Adrenal gland (tissue), 12 donors: Measurements from ENCODE around the gene FAT1. TPM values are rescaled to one million over a fixed set of nuclear protein-coding genes. Genes with fewer than 3 reads are reported as not detected.

Experiments used
- DNase-seq, 7 donors: peaks; one replicate each; pipeline ENCODE4 v3.0.0-alpha.2; 2019 to 2020
- H3K27ac ChIP-seq, 5 donors: fragments of 200-600 bp; sonication (generic) in 4 of 5; 1 replicate in 3 of 5; 2 replicates in 2 of 5; pipeline versions ENCODE4 v1.5.1 to v1.8.0; 2016 to 2020; ENCODE audit warnings: mild to moderate bottlenecking in 1 of 5
- H3K27me3 ChIP-seq: fragments of 200-600 bp; 2 replicates; pipeline ENCODE4 v1.8.0; 2021
- H3K36me3 ChIP-seq, 2 donors: fragments of 200-600 bp; replicated peaks in 1 of 2; 1 replicate in 1 of 2; 2 replicates in 1 of 2; pipeline versions ENCODE4 v1.5.1 to v1.8.0; 2018 to 2022
- H3K4me1 ChIP-seq, 2 donors: fragments of 200-600 bp; replicated peaks in 1 of 2; 1 replicate in 1 of 2; 2 replicates in 1 of 2; pipeline versions ENCODE4 v1.5.1 to v1.8.0; 2018 to 2021
- H3K4me3 ChIP-seq, 4 donors: fragments of 200-600 bp; sonication (generic) in 3 of 4; one replicate each; pipeline ENCODE4 v1.5.1; 2016 to 2018
- H3K9me3 ChIP-seq, 3 donors: fragments of 200-600 bp; sonication (generic) in 1 of 3; replicated peaks in 1 of 3; 1 replicate in 2 of 3; 2 replicates in 1 of 3; pipeline versions ENCODE4 v1.5.1 to v1.8.0; 2016 to 2021
- CTCF ChIP-seq, 6 experiments: fragments of 450-650 bp in 4 of 6; fragments of 200-600 bp in 2 of 6; sonication (generic) in 1 of 6; IDR thresholded peaks; 1 replicate in 5 of 6; 2 replicates in 1 of 6; pipeline versions ENCODE4 v1.5.1 to v1.8.0; 2016 to 2021; ENCODE audit warnings: antibody characterized with exemption in 6 of 6, mild to moderate bottlenecking in 2 of 6, moderate library complexity in 1 of 6
- POLR2A ChIP-seq, 2 donors: fragments of 450-650 bp; IDR thresholded peaks; one replicate each; pipeline ENCODE4 v1.6.1; 2017; ENCODE audit warnings: antibody characterized with exemption in 2 of 2, mild to moderate bottlenecking in 2 of 2, moderate library complexity in 1 of 2
- WGBS, 4 donors: extraction: QIAGEN DNeasy Blood & Tissue Kit in 2 of 4; methylation state at CpG; one replicate each; pipeline versions ENCODE4 v1.1.5 to v1.1.7; 2013 to 2017; 5-methylcytosine and 5-hydroxymethylcytosine counted together
- intact Hi-C, 2 donors: fragments of 100-400 bp; cut with DNase I; formaldehyde crosslinking; loops; one replicate each; pipeline versions ENCODE4 v1.14.1 to v1.15.0; 2022 to 2023
- polyA plus RNA-seq, 3 donors: library from polyadenylated mRNA; stranded (reverse); fragments of 200-250 nt in 2 of 3; fragments of 350-450 nt in 1 of 3; fragmentation: Illumina TruSeq in 1 of 3; extraction: RNeasy Lipid Tissue Mini Kit (QIAGEN cat#74804) in 1 of 3; gene quantifications; one replicate each; pipeline ENCODE4 v1.2.3, GENCODE V29; 2013 to 2014
- total RNA-seq, 9 donors: library from RNA; depleted of rRNA in 4 of 9; stranded (reverse); fragments of >200 nt in 4 of 9; fragments of 120-200 nt in 1 of 9; fragmentation: NEBNext Ultra II Directional in 1 of 9; extraction: Animal tissue kit (Norgen Biotek cat#: 25700) in 1 of 9; gene quantifications; one replicate each; pipeline versions ENCODE4 v1.1.0 to v1.2.4, GENCODE V29; 2013 to 2023
- donor health status: healthy with polysubstance abuse.
- donor health status: Bipolar disorder and iron deficiency.
- donor health status: DM: yes; HTN: yes; CAD: no.
- donor health status: DM: no; HTN: no; CAD: no.
- donor health status: DM: no; HTN: no; CAD: no.
- donor health status: DM: yes; HTN: yes; CAD: no.

FAT1 gene
- total and polyA plus RNA-seq, 12 donors, result 0.79 to 147 (median 6.3) TPM

- H3K36me3 ChIP-seq, result no peaks in the 10 kb centered on the region
- TF ChIP-seq CTCF (IDR thresholded peaks at IDR 0.05) (no peak), POLR2A (IDR thresholded peaks at IDR 0.05) (no peak)
- H3K4me3 ChIP-seq, result no peak overlapping the region
- WGBS, 4 donors, result 86 to 91% (median 90%) methylated on average over 7 of the region's 7 CpGs
- H3K27me3 ChIP-seq, result no peaks in the 10 kb centered on the region
- intact Hi-C loops, result no loop called here
- DNase-seq, result no peak
- no peaks in the 10 kb centered on the region for H3K4me1 ChIP-seq
- H3K27ac ChIP-seq, result no peak overlapping the region
- H3K9me3 ChIP-seq, result no peaks in the 10 kb centered on the region
Measured at GRCh38 chr4:186734251-186734650, 10.6 kb upstream of the FAT1 start.

GRCh38 chr4:186733778-186734177, 10.1 kb upstream of the FAT1 start:
- intact Hi-C loops, result no loop called here
- Histone ChIP-seq H3K4me1 (no peaks in the 10 kb centered on the region), H3K9me3 (no peaks in the 10 kb centered on the region), H3K27me3 (no peaks in the 10 kb centered on the region), H3K4me3 (no peak overlapping the region), H3K27ac (no peak overlapping the region), H3K36me3 (no peaks in the 10 kb centered on the region)
- DNase-seq, result no peak
- TF ChIP-seq POLR2A (IDR thresholded peaks at IDR 0.05) (no peak), CTCF (IDR thresholded peaks at IDR 0.05) (no peak)
- 26 to 35% (median 32%) methylated on average over 4 of the region's 4 CpGs for WGBS, 4 donors

GRCh38 chr4:186730621-186731020, 7.0 kb upstream of the FAT1 start:
- H3K27me3 ChIP-seq, result peaks cover 18% of the 10 kb centered on the region
- TF ChIP-seq POLR2A (IDR thresholded peaks at IDR 0.05) (no peak), CTCF (IDR thresholded peaks at IDR 0.05) (no peak)
- H3K9me3 ChIP-seq, result no peaks in the 10 kb centered on the region
- intact Hi-C loops, result no loop called here
- H3K4me1 ChIP-seq, result peaks cover 12 to 13% of the 10 kb centered on the region in 2 donors
- 84 to 93% (median 91%) methylated on average over 5 of the region's 5 CpGs for WGBS, 4 donors
- DNase-seq, result no peak
- no peak overlapping the region for H3K27ac ChIP-seq
- no peaks in the 10 kb centered on the region for H3K36me3 ChIP-seq
- H3K4me3 ChIP-seq, result no peak overlapping the region

- WGBS, 4 donors, result 75 to 100% (median 90%) methylated on average over 1 of the region's 1 CpG
- Histone ChIP-seq H3K4me3 (no peak overlapping the region), H3K4me1 (peaks cover 13 to 20% of the 10 kb centered on the region in 2 donors), H3K36me3 (no peaks in the 10 kb centered on the region), H3K27ac (no peak overlapping the region), H3K9me3 (no peaks in the 10 kb centered on the region), H3K27me3 (peaks cover 21% of the 10 kb centered on the region)
- TF ChIP-seq CTCF (IDR thresholded peaks at IDR 0.05), result no peak
- no peak for TF ChIP-seq POLR2A (IDR thresholded peaks at IDR 0.05)
- intact Hi-C loops, result no loop called here
- DNase-seq, result no peak
Measured at GRCh38 chr4:186729856-186730255, 6.2 kb upstream of the FAT1 start.
